HG02759 (cell line): Measurements from ENCODE around the gene FITM2.
"Not testable (repeated sequence)": the region's sequence is repeated elsewhere in the genome, so short reads cannot be mapped to it uniquely, and the experiment has no call there.

Experiments
- ATAC-seq: cut with Tn5 transposase; IDR thresholded peaks from one replicate; pipeline ENCODE4 v1.9.1; 2021; ENCODE audit warnings: mild to moderate bottlenecking, moderate library complexity; ENCODE audit not compliant: unreplicated experiment

Gene FITM2

DNA sequence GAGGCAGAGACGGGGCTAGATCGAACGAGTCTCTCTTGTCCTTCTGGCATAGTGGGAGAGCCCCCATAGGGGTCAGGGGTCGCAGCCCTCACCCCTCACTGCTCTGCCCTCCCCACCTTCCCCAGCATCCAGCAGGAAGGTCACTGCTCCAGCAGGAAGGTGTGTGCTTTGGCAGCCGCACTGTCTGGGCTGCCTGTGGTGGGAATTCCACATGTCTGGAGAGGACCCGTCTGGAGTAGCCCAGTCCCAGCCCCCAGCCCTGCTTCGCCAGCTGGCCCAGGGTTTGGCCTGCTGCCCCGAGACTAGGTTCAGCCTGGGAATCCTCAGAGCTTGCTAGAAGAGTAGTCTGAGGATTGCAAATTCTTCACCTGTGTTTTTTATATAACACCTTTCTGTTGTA lies 23.3 kb upstream of the FITM2 start:
- ATAC-seq, result no peak

GRCh38 chr20:44331201-44331600 lies 20.2 kb upstream of the FITM2 start:
- no peak for ATAC-seq

GRCh38 chr20:44328428-44328827 lies 17.4 kb upstream of the FITM2 start:
- ATAC-seq, result no peak

GRCh38 chr20:44327748-44328147 lies 16.7 kb upstream of the FITM2 start:
- ATAC-seq, result not testable (repeated sequence)

- ATAC-seq, result no peak
These were observed 15.6 kb upstream of the FITM2 start for GRCh38 chr20:44326391-44327159.

DNA sequence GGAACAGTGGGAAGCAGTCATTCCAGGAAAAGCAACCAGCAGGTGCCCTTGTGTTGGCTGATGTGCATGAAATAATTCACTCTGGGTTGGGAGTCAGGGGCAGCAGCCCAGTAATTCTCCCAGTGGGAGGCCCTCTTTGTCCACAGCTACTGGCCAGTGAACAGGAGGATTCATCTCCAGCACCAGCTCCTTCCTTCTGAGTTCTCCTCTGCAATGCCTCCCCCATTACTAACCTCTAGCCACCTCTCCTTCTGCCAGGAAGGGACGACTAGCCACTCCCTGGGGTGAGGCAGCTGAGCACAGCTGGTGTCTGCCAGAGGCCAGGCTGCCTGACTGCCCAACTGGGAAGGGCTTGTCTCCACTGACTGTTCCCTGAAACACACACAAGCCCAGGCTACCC lies 13.3 kb upstream of the FITM2 start:
- ATAC-seq, result no peak

- no peak for ATAC-seq
These were observed 8.9 kb upstream of the FITM2 start for GRCh38 chr20:44319839-44320422.

- ATAC-seq, result no peak
These were observed 3.9 kb upstream of the FITM2 start for GRCh38 chr20:44314870-44315269.

- ATAC-seq, result no peak
These were observed 989 bp downstream of the FITM2 start for GRCh38 chr20:44309763-44310663.

- no peak for ATAC-seq
These were observed 4.1 kb downstream of the FITM2 start for GRCh38 chr20:44306927-44307326.

DNA sequence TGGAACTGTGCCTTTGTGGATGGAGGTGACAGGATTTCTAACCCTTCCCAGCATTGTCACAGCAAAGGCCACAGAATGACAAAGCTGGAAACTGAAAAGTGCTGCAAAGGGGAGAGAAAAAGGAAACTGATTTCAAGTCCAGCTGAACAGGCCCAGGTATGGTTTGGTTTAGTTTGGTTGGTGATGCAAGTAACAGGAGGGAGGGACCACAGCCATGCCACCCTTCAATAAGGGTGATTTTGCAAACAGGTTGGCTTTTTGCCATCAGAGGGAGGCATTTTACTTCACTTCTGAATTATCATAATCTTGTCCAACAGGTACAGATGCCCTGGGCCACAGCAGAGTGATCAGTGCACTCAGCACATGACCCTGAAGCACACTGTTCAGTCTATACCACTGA lies 6.6 kb downstream of the FITM2 start:
- ATAC-seq, result no peak

DNA sequence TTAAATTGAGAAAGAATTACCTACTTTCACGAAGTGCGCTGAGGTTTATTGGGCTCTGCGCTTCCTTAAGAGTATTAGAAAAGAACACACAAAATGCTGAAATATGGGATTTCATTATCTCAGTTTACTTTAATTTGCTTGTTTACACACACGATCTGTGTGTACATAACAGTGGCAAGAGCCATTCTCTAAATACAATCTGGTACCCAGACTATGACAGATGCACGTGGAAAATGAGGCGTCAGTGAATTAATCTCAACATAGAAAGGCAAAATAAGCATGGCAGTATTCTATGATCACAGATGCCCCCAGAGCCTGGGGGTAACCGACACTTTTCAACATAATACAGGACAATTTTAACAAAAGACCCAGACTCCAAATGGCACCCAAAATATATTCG lies 8.3 kb downstream of the FITM2 start:
- no peak for ATAC-seq

DNA sequence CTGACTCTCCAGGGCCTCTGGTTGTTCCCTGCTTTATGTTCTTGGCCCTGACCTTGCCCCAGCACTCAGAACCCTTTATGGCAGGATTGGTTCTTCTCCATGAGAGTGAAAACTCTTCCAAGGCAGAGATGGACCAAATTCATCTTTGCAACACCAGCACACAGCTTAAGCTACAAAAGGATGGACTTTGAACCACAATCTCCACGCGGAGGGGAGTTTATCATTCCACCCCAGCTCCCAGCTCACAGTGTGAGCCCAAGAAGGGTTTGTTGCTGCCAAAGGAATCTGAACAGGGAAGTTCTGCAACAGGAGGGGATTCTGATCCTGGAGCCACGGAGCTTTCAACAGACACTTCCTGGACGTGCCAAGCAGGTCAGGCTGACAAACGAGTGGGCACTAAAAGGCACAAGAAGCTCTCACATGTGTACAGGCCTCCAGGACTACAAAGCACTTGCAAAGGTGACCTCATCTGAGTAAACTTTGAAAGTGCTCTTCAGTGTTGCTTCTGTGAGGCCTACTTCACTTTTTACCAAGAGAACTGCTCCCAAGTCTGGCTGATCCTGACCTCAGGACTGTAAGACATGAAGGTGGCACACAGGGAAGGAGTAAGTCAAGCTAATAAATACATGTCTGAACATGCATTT lies 8.9 kb downstream of the FITM2 start:
- no peak for ATAC-seq

DNA sequence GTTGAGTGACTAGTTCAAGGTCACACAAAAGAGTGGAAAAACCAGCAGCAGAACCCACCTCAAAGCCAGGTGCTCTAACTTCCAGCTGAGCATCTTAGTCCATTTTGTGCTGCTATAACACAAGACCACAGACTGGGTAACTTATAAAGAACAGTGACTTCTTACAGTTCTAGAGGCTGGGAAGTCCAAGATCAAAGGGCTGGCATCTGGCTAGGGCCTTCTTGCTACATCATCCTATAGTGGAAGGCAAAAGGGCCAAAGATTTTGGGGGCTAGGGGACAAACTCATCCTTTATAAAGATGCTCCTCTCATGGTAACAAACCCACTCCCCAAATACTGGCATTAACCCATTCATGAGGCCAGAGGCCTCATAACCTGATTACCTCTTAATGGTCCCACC lies 9.7 kb downstream of the FITM2 start:
- ATAC-seq, result no peak

- ATAC-seq, result not testable (repeated sequence)
These were observed 11.9 kb downstream of the FITM2 start for GRCh38 chr20:44299011-44299535.

- ATAC-seq, result no peak
These were observed 13.3 kb downstream of the FITM2 start for GRCh38 chr20:44297721-44298120.

- ATAC-seq, result no peak
These were observed 15.0 kb downstream of the FITM2 start for GRCh38 chr20:44296011-44296410.

GRCh38 chr20:44291754-44292153 lies 19.2 kb downstream of the FITM2 start:
- ATAC-seq, result no peak

DNA sequence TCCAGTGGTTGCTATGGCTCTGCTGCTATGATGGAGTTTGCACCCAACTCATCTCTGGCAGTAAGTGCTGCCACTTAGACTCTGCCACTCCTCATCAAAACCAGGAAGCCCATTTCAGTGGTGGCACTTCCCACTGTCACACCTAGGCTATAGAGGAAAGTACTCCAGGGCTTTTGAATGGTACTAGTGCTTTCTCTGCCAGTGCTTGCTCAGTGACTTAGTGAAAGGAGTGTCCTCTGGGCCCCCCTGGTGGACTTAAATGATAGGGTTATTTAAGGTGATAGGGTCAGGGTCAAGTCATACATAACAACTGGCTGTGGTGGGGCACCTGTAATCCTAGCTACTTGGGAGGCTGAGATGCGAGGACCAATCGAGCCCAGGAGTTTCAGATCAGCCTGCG lies 22.8 kb downstream of the FITM2 start:
- no peak for ATAC-seq

GRCh38 chr20:44287272-44288097 lies 23.5 kb downstream of the FITM2 start:
- ATAC-seq, result no peak
